M059J (cell line): ENCODE results near the gene CABP7. TPM values are rescaled to one million over a fixed set of nuclear protein-coding genes. Genes with fewer than 3 reads are reported as not detected.

Source experiments
- DNase-seq: peaks from one replicate; pipeline ENCODE4 v3.0.0-alpha.2; 2012; ENCODE audit warnings: low read depth
- total RNA-seq: library from RNA; depleted of rRNA; stranded (reverse); fragments of >200 nt; shearing (Covaris generic); gene quantifications from 2 replicates; pipeline ENCODE4 v1.2.3, GENCODE V29; 2014

CABP7 gene
- total RNA-seq, 1 experiment from 2014 or later: 1.7 TPM

GRCh38 chr22:29722587-29722986 lies 2.8 kb downstream of the CABP7 start:
- peak; percentile 62 for DNase-seq

GRCh38 chr22:29723766-29724165 lies 4.0 kb downstream of the CABP7 start:
- DNase-seq: no peak

- DNase-seq: no peak
These were observed 5.0 kb downstream of the CABP7 start for GRCh38 chr22:29724843-29725242.

GRCh38 chr22:29726106-29726505 lies 6.3 kb downstream of the CABP7 start:
- no peak for DNase-seq

- no peak for DNase-seq
These were observed 6.8 kb downstream of the CABP7 start for GRCh38 chr22:29726512-29727130.

GRCh38 chr22:29727131-29727523 lies 7.3 kb downstream of the CABP7 start:
- peak; percentile 17 for DNase-seq

- no peak for DNase-seq
These were observed 9.4 kb downstream of the CABP7 start for GRCh38 chr22:29729161-29729560.

GRCh38 chr22:29731058-29731850 lies 11.5 kb downstream of the CABP7 start:
- DNase-seq: no peak

- DNase-seq: no peak
These were observed 13.1 kb downstream of the CABP7 start for GRCh38 chr22:29732883-29733282.

GRCh38 chr22:29733362-29734201 lies 13.8 kb downstream of the CABP7 start:
- DNase-seq: no peak

- no peak for DNase-seq
These were observed 14.6 kb downstream of the CABP7 start for GRCh38 chr22:29734406-29734805.

- no peak for DNase-seq
These were observed 15.0 kb downstream of the CABP7 start for GRCh38 chr22:29734838-29735237.

GRCh38 chr22:29735416-29735815 lies 15.6 kb downstream of the CABP7 start:
- no peak for DNase-seq

GRCh38 chr22:29737251-29738117 lies 17.7 kb downstream of the CABP7 start:
- DNase-seq: no peak

- DNase-seq: no peak
These were observed 18.5 kb downstream of the CABP7 start for GRCh38 chr22:29738118-29738815.

- no peak for DNase-seq
These were observed 19.6 kb downstream of the CABP7 start for GRCh38 chr22:29739346-29739875.

- no peak for DNase-seq
These were observed 20.4 kb downstream of the CABP7 start for GRCh38 chr22:29740216-29740615.

GRCh38 chr22:29741926-29742325 lies 22.1 kb downstream of the CABP7 start:
- no peak for DNase-seq

GRCh38 chr22:29742326-29742725 lies 22.5 kb downstream of the CABP7 start:
- no peak for DNase-seq

- DNase-seq: no peak
These were observed 25.1 kb downstream of the CABP7 start for GRCh38 chr22:29744902-29745301.

GRCh38 chr22:29747832-29748231 lies 28.0 kb downstream of the CABP7 start:
- DNase-seq: no peak
